GM12891 (cell line): Measurements from ENCODE around the gene SNX24.

Experiments used
- POLR2A ChIP-seq: IDR thresholded peaks from 2 replicates; pipeline ENCODE4 v1.6.1; 2011; ENCODE audit warnings: low read depth, low read length, control low read depth
- POU2F2 ChIP-seq: IDR thresholded peaks from 2 replicates; pipeline ENCODE4 v1.6.1; 2011; ENCODE audit warnings: low read depth, mild to moderate bottlenecking, control low read depth, low read length, moderate library complexity
- SPI1 ChIP-seq: IDR thresholded peaks from 2 replicates; pipeline ENCODE4 v1.6.1; 2011; ENCODE audit warnings: low read depth, low read length, control low read depth
- TAF1 ChIP-seq: IDR thresholded peaks from 2 replicates; pipeline ENCODE4 v1.6.1; 2011; ENCODE audit warnings: low read depth, low read length, control low read depth

DNA sequence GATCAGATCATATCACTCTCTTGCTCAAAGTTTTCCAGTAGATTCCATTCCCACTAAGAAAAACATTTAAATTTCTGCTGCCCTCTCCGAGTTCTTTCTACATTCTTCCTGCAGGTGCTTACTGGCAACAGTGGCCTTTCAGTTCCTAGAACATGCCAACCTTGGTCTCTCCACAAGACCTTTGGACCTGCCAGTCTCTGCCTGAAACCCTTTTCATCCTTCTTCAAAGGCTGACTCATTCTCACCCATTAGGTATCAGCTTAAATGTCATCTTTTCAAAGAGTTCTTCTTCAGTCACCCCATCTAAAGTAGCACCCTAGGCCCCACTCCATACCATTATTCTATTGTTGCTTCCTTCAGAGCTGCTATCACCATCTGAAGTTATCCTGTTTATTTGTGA lies 169.3 kb downstream of the SNX24 start:
- TF ChIP-seq SPI1 (no peak), POLR2A (no peak), POU2F2 (no peak), TAF1 (no peak)
